Measurements from ENCODE around the gene KCNQ5. TPM values are rescaled to one million over a fixed set of nuclear protein-coding genes. Genes with fewer than 3 reads are reported as not detected.

KCNQ5 gene
- total and polyA plus RNA-seq, 2 of the 8 experiments (the other 6 are each of a cell fraction or from before 2014, with no cell fraction given) = 0.83 to 1.2 TPM

- H3K14ac ChIP-seq (ENCODE audit: insufficient read length) = no peak overlapping the region
- DNase-seq (ENCODE audit: low read depth in 1 of 2, low spot score in 2 of 2) (no peak), FAIRE-seq (no peak)
- CTCF ChIA-PET (ENCODE audit: partially characterized antibody) = interaction anchor here (0.6 to 1.5 kb wide), 3 partner anchors 9 to 67 kb away, joined by 3 to 4 read pairs (median 4); no protein-coding TSS in a partner anchor
- H3K27ac ChIP-seq (ENCODE audit: low read depth, low read length) = no peak overlapping the region
- no peaks in the 10 kb centered on the region for H3K9me3 ChIP-seq (ENCODE audit: insufficient read depth in 2 of 2, low read depth in 1 of 2, low read length in 1 of 2)
- H4K8ac ChIP-seq (ENCODE audit: extremely low read depth, insufficient read depth, low read length) = no peak overlapping the region
- no peak overlapping the region for H3K56ac ChIP-seq (replicated peaks; ENCODE audit: insufficient read length, low read depth, low read length)
- no peak overlapping the region for H2BK20ac ChIP-seq (ENCODE audit: low read length)
- no peak overlapping the region for H2BK120ac ChIP-seq (replicated peaks; ENCODE audit: low read depth, low read length)
- no peaks in the 10 kb centered on the region; the same call in 1 of the 2 replicates for H3K23me2 ChIP-seq (ENCODE audit: low read depth, low read length)
- H3K79me1 ChIP-seq (ENCODE audit: low read depth, low read length) = no peaks in the 10 kb centered on the region
- H3K4me3 ChIP-seq (ENCODE audit: extremely low read depth in 1 of 4, insufficient read depth in 2 of 4, low read depth in 3 of 4, low read length in 4 of 4) = no peak overlapping the region
- H3K23ac ChIP-seq (ENCODE audit: insufficient read length) = no peak overlapping the region
- H2BK12ac ChIP-seq (ENCODE audit: low read depth, low read length) = no peak overlapping the region
- H2AFZ ChIP-seq (ENCODE audit: low read length) = no peak overlapping the region
- no peak overlapping the region for H4K91ac ChIP-seq (replicated peaks; ENCODE audit: insufficient read length, low read length)
- no peak overlapping the region for H2BK15ac ChIP-seq (ENCODE audit: low read length)
- no peaks in the 10 kb centered on the region for H3K4me1 ChIP-seq (replicated peaks in 1 of 4; ENCODE audit: control insufficient read depth in 3 of 4, insufficient read depth in 4 of 4, low read length in 3 of 4)
- H3K9ac ChIP-seq (replicated peaks in 1 of 4; ENCODE audit: extremely low read depth in 1 of 4, low read depth in 3 of 4, low read length in 3 of 4) = no peak overlapping the region
- no peaks in the 10 kb centered on the region for H3K27me3 ChIP-seq (replicated peaks in 1 of 4; ENCODE audit: control insufficient read depth in 3 of 4, extremely low read depth in 1 of 4, insufficient read depth in 3 of 4, low read length in 3 of 4)
- H3K4me2 ChIP-seq (ENCODE audit: insufficient read depth in 1 of 2, low read depth in 2 of 2, low read length in 2 of 2) = no peak overlapping the region
- H2AK5ac ChIP-seq (ENCODE audit: low read depth, low read length) = no peak overlapping the region
- no peaks in the 10 kb centered on the region for H3K79me2 ChIP-seq (ENCODE audit: control insufficient read depth in 1 of 2, insufficient read depth in 2 of 2, low read length in 2 of 2)
- WGBS, 2 experiments (ENCODE audit: extremely low coverage in 1 of 2, insufficient coverage in 1 of 2, insufficient read length in 1 of 2, insufficient replicate concordance in 2 of 2, low coverage in 1 of 2, low lambda C conversion rate in 2 of 2, missing lambda C conversion rate in 1 of 2) = 91% methylated on average over 4 of the region's 4 CpGs; no CpG with 5 or more reads in 1 of the 2 experiments
- no peaks in the 10 kb centered on the region for H3K36me3 ChIP-seq (ENCODE audit: control insufficient read depth in 2 of 4, insufficient read depth in 4 of 4, low read length in 3 of 4)
- H3K18ac ChIP-seq (ENCODE audit: extremely low read depth, low read length) = no peak overlapping the region
- no peaks in the 10 kb centered on the region for H4K20me1 ChIP-seq (replicated peaks in 1 of 2; ENCODE audit: control insufficient read depth in 1 of 2, insufficient read depth in 2 of 2, low read length in 2 of 2)
- H2BK5ac ChIP-seq (ENCODE audit: low read depth, low read length) = no peak overlapping the region
- no peak overlapping the region for H3K4ac ChIP-seq (replicated peaks; ENCODE audit: insufficient read length, low read depth, low read length)
- POLR2A ChIA-PET (ENCODE audit: partially characterized antibody) = no interaction called here
- no peak overlapping the region for H4K5ac ChIP-seq (ENCODE audit: insufficient read length, low read depth, low read length)
- TF ChIP-seq CBX5 (IDR thresholded peaks at IDR 0.05; ENCODE audit: low read depth, low read length) = no peak
- TF ChIP-seq BACH1 (IDR thresholded peaks at IDR 0.05; ENCODE audit: low read length) = no peak
- no peak for TF ChIP-seq GTF2F1 (IDR thresholded peaks at IDR 0.05; ENCODE audit: borderline replicate concordance, low read depth, low read length)
- no peak for TF ChIP-seq EP300 (IDR thresholded peaks at IDR 0.05; ENCODE audit: borderline replicate concordance in 1 of 2, low read depth in 2 of 2, low read length in 2 of 2)
- no peak for TF ChIP-seq TCF12 (IDR thresholded peaks at IDR 0.05; ENCODE audit: low read depth, low read length)
- TF ChIP-seq TAF1 (IDR thresholded peaks at IDR 0.05; ENCODE audit: low read depth, low read length) = no peak
Measured at GRCh38 chr6:72646604-72647485, 25.0 kb downstream of the KCNQ5 start.

Data from H1 (cell line).